Heart left ventricle (tissue), 13 donors: ENCODE measurements around the gene STK38.

ENCODE experiments used
- POLR2A ChIP-seq, 2 donors: fragments of 450-650 bp; IDR thresholded peaks; one replicate each; pipeline ENCODE4 v1.6.1; 2017; ENCODE audit warnings: antibody characterized with exemption in 2 of 2, mild to moderate bottlenecking in 2 of 2, moderate library complexity in 2 of 2
- TF ChIP-seq, protein P1 (sequence below), 12 donors: fragments of 200-600 bp; sonication (generic) in 4 of 12; IDR thresholded peaks; one replicate each; pipeline versions ENCODE4 v1.5.0 to v1.8.0; 2018 to 2022; ENCODE audit warnings: antibody characterized with exemption in 12 of 12, mild to moderate bottlenecking in 5 of 12
- donor health status: ischemic (EF 13 %, LVEDD 7.1; RV severe dilation, severe dysfunction).
- donor health status: DM: no; HTN: yes; CAD: no.
- donor health status: DM: no; HTN: no; CAD: no.
- donor health status: ischemic (EF 25% LVEDD 6.9; RV normal size, moderate dysfunction).
- donor health status: ischemic (EF 25% LVEDD 5.7; RV mildly dilated, moderate dysfunction).
- donor health status: ischemic (EF 35%, LVEDD 5.7; RV mildly dilated, moderate dysfunction).
- donor health status: nonischemic (EF 11% LVEDD 7.7; RV severe dilation, severe dysfunction).
- donor health status: DM: yes; HTN: yes; CAD: no.
- donor health status: PGD.
- donor health status: ischemic (EF 29% LVEDD 5.4; RV normal size, mild dysfunction).
- donor health status: nonischemic (EF 23%, LVEDD 6.1; RV moderate dilation, normal function).

DNA sequence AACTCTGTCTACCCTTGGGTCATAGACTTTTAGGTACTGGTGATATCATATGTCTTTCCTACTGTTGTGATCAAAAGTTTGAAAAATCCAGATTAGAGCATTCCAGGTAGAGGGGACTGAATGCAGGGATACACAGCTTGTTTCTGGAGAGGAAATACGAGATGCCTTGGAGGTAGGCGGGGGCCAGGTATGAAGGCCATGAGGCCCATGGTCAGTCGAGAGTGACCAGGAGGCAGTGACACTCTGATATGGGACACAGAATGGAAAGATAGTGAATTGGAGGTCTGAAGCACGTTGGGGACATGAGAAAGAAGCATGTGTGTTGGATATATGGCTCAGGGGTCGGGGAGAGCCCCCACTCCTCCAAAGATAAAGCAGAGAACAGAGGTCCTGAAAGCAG, 30.8 kb upstream of the STK38 start:
- TF ChIP-seq, protein P1, sequence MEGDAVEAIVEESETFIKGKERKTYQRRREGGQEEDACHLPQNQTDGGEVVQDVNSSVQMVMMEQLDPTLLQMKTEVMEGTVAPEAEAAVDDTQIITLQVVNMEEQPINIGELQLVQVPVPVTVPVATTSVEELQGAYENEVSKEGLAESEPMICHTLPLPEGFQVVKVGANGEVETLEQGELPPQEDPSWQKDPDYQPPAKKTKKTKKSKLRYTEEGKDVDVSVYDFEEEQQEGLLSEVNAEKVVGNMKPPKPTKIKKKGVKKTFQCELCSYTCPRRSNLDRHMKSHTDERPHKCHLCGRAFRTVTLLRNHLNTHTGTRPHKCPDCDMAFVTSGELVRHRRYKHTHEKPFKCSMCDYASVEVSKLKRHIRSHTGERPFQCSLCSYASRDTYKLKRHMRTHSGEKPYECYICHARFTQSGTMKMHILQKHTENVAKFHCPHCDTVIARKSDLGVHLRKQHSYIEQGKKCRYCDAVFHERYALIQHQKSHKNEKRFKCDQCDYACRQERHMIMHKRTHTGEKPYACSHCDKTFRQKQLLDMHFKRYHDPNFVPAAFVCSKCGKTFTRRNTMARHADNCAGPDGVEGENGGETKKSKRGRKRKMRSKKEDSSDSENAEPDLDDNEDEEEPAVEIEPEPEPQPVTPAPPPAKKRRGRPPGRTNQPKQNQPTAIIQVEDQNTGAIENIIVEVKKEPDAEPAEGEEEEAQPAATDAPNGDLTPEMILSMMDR (IDR thresholded peaks at IDR 0.05), result no peak
- no peak for TF ChIP-seq POLR2A (IDR thresholded peaks at IDR 0.05)
